SK-N-SH (cell line): ENCODE measurements around the gene RASA3. TPM values are rescaled to one million over a fixed set of nuclear protein-coding genes. Genes with fewer than 3 reads are reported as not detected.

Experiments used
- CTCF ChIA-PET: fragments of 300-600, 350-600 bp; formaldehyde crosslinking; extraction: SDS; loops from one replicate; lab custom pipeline; 2021; lab: Yijun Ruan, JAX
- POLR2A ChIA-PET: fragments of 350-600 bp; sonication (Branson Sonifier 250); formaldehyde crosslinking; extraction: SDS; loops from one replicate; lab custom pipeline; 2020; ENCODE audit warnings: antibody characterized with exemption, inconsistent platforms; lab: Yijun Ruan, JAX
- DNase-seq: peaks from one replicate; pipeline ENCODE4 v3.0.0; 2012
- H2AFZ ChIP-seq: fragments of 200-600 bp; sonication (generic); 2 replicates; pipeline ENCODE4 v1.8.1; 2016; ENCODE audit warnings: antibody characterized with exemption, mild to moderate bottlenecking, low read depth
- H3F3A ChIP-seq: fragments of 200-600 bp; sonication (generic); replicated peaks from 2 replicates; pipeline ENCODE3; 2016; ENCODE audit warnings: antibody characterized with exemption, mild to moderate bottlenecking; ENCODE audit not compliant: insufficient read depth
- H3K27ac ChIP-seq, 2 experiments: fragments of 200-500 bp in 1 of 2; fragments of 200-600 bp in 1 of 2; sonication (Bioruptor generic) in 1 of 2; sonication (generic), shearing (Covaris generic) in 1 of 2; 2 replicates each; pipeline versions ENCODE4 v1.5.1 to v1.6.1; 2014 to 2016; ENCODE audit warnings: low read depth in 2 of 2, inconsistent platforms in 1 of 2, low read length in 1 of 2, mild to moderate bottlenecking in 1 of 2, mixed read lengths in 1 of 2
- H3K27me3 ChIP-seq: fragments of 200-600 bp; sonication (generic), shearing (Covaris generic); 2 replicates; pipeline ENCODE4 v1.6.1; 2016; ENCODE audit warnings: mixed run types; ENCODE audit not compliant: insufficient read depth
- H3K36me3 ChIP-seq, 2 experiments: fragments of 200-500 bp in 1 of 2; fragments of 200-600 bp in 1 of 2; sonication (Bioruptor generic) in 1 of 2; sonication (generic) in 1 of 2; replicated peaks in 1 of 2; 2 replicates each; pipeline versions ENCODE3 to v1.5.1; 2014 to 2016; ENCODE audit warnings: low read length in 1 of 2, mild to moderate bottlenecking in 1 of 2; ENCODE audit not compliant: insufficient read depth in 2 of 2, control insufficient read depth in 1 of 2
- H3K4me1 ChIP-seq, 2 experiments: fragments of 200-500 bp in 1 of 2; fragments of 200-600 bp in 1 of 2; sonication (Bioruptor generic) in 1 of 2; sonication (generic), shearing (Covaris generic) in 1 of 2; 2 replicates each; pipeline versions ENCODE4 v1.5.1 to v1.6.1; 2014 to 2016; ENCODE audit warnings: low read depth in 1 of 2, low read length in 1 of 2, mixed run types in 1 of 2; ENCODE audit not compliant: insufficient read depth in 2 of 2, control insufficient read depth in 1 of 2
- H3K4me2 ChIP-seq: fragments of 200-600 bp; sonication (generic), shearing (Covaris generic); 2 replicates; pipeline ENCODE4 v1.6.1; 2017; ENCODE audit warnings: mixed run types
- H3K4me3 ChIP-seq, 2 experiments: fragments of 200-500 bp in 1 of 2; fragments of 200-600 bp in 1 of 2; sonication (Bioruptor generic) in 1 of 2; sonication (generic), shearing (Covaris generic) in 1 of 2; 2 replicates each; pipeline versions ENCODE4 v1.5.1 to v1.8.1; 2014 to 2016; ENCODE audit warnings: low read depth in 2 of 2, inconsistent platforms in 1 of 2, low read length in 1 of 2, mild to moderate bottlenecking in 1 of 2, mixed read lengths in 1 of 2, moderate library complexity in 1 of 2
- H3K79me2 ChIP-seq: fragments of 200-600 bp; sonication (generic); 2 replicates; pipeline ENCODE4 v1.8.1; 2017; ENCODE audit warnings: mild to moderate bottlenecking; ENCODE audit not compliant: insufficient read depth
- H3K9ac ChIP-seq: fragments of 200-600 bp; sonication (generic); 2 replicates; pipeline ENCODE4 v1.6.1; 2017; ENCODE audit warnings: mixed run types
- H3K9me2 ChIP-seq: fragments of 200-600 bp; sonication (generic); 2 replicates; pipeline ENCODE4 v1.6.1; 2017; ENCODE audit warnings: mixed run types
- H3K9me3 ChIP-seq: fragments of 200-600 bp; sonication (generic); 2 replicates; pipeline ENCODE4 v1.6.1; 2017; ENCODE audit warnings: mixed run types, mild to moderate bottlenecking, moderate library complexity
- H4K20me1 ChIP-seq: fragments of 200-600 bp; sonication (generic); 2 replicates; pipeline ENCODE4 v1.6.1; 2017; ENCODE audit warnings: mild to moderate bottlenecking, mixed run types; ENCODE audit not compliant: insufficient read depth
- CHD2 ChIP-seq: fragments of 150-350 bp; IDR thresholded peaks from 2 replicates; pipeline ENCODE4 v1.6.1; 2018; ENCODE audit warnings: low read length; ENCODE audit not compliant: partially characterized antibody
- EP300 ChIP-seq, 2 experiments: IDR thresholded peaks; 2 replicates each; pipeline versions ENCODE4 v1.4.0 to v1.6.1; 2012; ENCODE audit warnings: borderline replicate concordance in 1 of 2, low read depth in 1 of 2, low read length in 1 of 2
- EZH2phosphoT487 ChIP-seq: fragments of 200-600 bp; sonication (generic); IDR thresholded peaks from 2 replicates; pipeline ENCODE4 v1.6.1; 2017; ENCODE audit warnings: low read depth, mixed run types, mild to moderate bottlenecking, antibody characterized with exemption, moderate library complexity, borderline replicate concordance
- FOSL2 ChIP-seq: IDR thresholded peaks from 2 replicates; pipeline ENCODE4 v1.4.0; 2012; ENCODE audit warnings: low read depth, mild to moderate bottlenecking, moderate library complexity, borderline replicate concordance
- IRF3 ChIP-seq: fragments of 150-350 bp; IDR thresholded peaks from 2 replicates; pipeline ENCODE4 v1.6.1; 2016; ENCODE audit warnings: mild to moderate bottlenecking, low read depth, low read length
- JUND ChIP-seq: IDR thresholded peaks from 2 replicates; pipeline ENCODE4 v1.4.0; 2012
- MXI1 ChIP-seq: IDR thresholded peaks from 2 replicates; pipeline ENCODE4 v1.6.1; 2012; ENCODE audit warnings: mild to moderate bottlenecking, low read depth, low read length, improper control_type of control experiment
- NFIC ChIP-seq: IDR thresholded peaks from 2 replicates; pipeline ENCODE4 v1.4.0; 2012; ENCODE audit warnings: borderline replicate concordance
- POLR2AphosphoS5 ChIP-seq: IDR thresholded peaks from 2 replicates; pipeline ENCODE4 v1.6.1; 2012; ENCODE audit warnings: low read depth, low read length
- RAD21 ChIP-seq: IDR thresholded peaks from 2 replicates; pipeline ENCODE4 v1.6.1; 2012; ENCODE audit warnings: mild to moderate bottlenecking, low read length
- RXRA ChIP-seq: IDR thresholded peaks from 2 replicates; pipeline ENCODE4 v1.4.0; 2012; ENCODE audit warnings: low read depth, mild to moderate bottlenecking, borderline replicate concordance
- SMC3 ChIP-seq: IDR thresholded peaks from 2 replicates; pipeline ENCODE4 v1.6.1; 2012; ENCODE audit warnings: low read depth, low read length, improper control_type of control experiment
- TAF1 ChIP-seq: IDR thresholded peaks from 2 replicates; pipeline ENCODE4 v1.6.1; 2012; ENCODE audit warnings: low read depth, mild to moderate bottlenecking, low read length, moderate library complexity, borderline replicate concordance
- USF1 ChIP-seq: IDR thresholded peaks from 2 replicates; pipeline ENCODE4 v1.4.0; 2012; ENCODE audit warnings: low read depth, borderline replicate concordance
- USF2 ChIP-seq: fragments of 150-350 bp; IDR thresholded peaks from 2 replicates; pipeline ENCODE4 v1.6.1; 2017; ENCODE audit warnings: antibody characterized with exemption, low read length, low read depth, borderline replicate concordance
- YY1 ChIP-seq: IDR thresholded peaks from 2 replicates; pipeline ENCODE4 v1.4.0; 2012; ENCODE audit warnings: low read depth, mild to moderate bottlenecking
- WGBS: methylation state at CpG from one replicate; pipeline ENCODE4 v1.1.6; 2017; ENCODE audit warnings: low lambda C conversion rate; 5-methylcytosine and 5-hydroxymethylcytosine counted together
- polyA plus RNA-seq, 3 experiments: library from polyadenylated mRNA; depleted of rRNA; stranded (reverse); fragments of >200 nt; gene quantifications; 2 replicates each; pipeline ENCODE4 v1.2.3, GENCODE V29; 2012
- TF ChIP-seq, protein P1 (sequence below): IDR thresholded peaks from 2 replicates; pipeline ENCODE4 v1.4.0; 2012; ENCODE audit warnings: low read depth
- TF ChIP-seq, protein P2 (sequence below): IDR thresholded peaks from 2 replicates; pipeline ENCODE4; 2012
- TF ChIP-seq, protein P3 (sequence below): IDR thresholded peaks from 2 replicates; pipeline ENCODE4 v1.4.0; 2012; ENCODE audit warnings: low read depth, borderline replicate concordance
- TF ChIP-seq, protein P4 (sequence below): fragments of 200-600 bp; sonication (generic); IDR thresholded peaks from 2 replicates; pipeline ENCODE4 v1.6.1; 2017; ENCODE audit warnings: antibody characterized with exemption, mild to moderate bottlenecking, moderate library complexity

RASA3 gene
- polyA plus RNA-seq, 1 of the 3 experiments (the other 2 are of a cell fraction), result 25.1 TPM

- Histone ChIP-seq H3F3A (peaks cover 62% of the 10 kb centered on the region), H3K4me3 (no peak overlapping the region), H3K27me3 (no peaks in the 10 kb centered on the region), H3K9ac (no peak overlapping the region), H3K27ac (peak overlapping the region; percentile 48 to 100), H3K9me2 (no peaks in the 10 kb centered on the region), H3K4me2 (peak overlapping the region; percentile 54; the same call in 1 of the 2 replicates), H3K9me3 (no peaks in the 10 kb centered on the region), H4K20me1 (0 out of 2 replicates have a peak, but pooled peaks cover 3% of the 10 kb centered on the region), H3K79me2 (peaks cover 65% of the 10 kb centered on the region), H3K4me1 (peaks cover 34 to 41% of the 10 kb centered on the region in 2 experiments), H2AFZ (no peak overlapping the region), H3K36me3 (peaks cover 11 to 15% of the 10 kb centered on the region in 2 experiments)
- CTCF ChIA-PET, result interaction anchor here (1.1 kb wide), 1 partner anchor 43 kb away, joined by 3 read pairs; no protein-coding TSS in a partner anchor
- no peak for DNase-seq
- WGBS, result 77% methylated on average over 19 of the region's 19 CpGs
- POLR2A ChIA-PET, result no interaction called here
- TF ChIP-seq RXRA (no peak), IRF3 (no peak), EZH2phosphoT487 (no peak), NFIC (no peak), POLR2AphosphoS5 (no peak), USF2 (no peak), SMC3 (no peak), EP300 (IDR thresholded peaks at IDR 0.05; ENCODE audit: borderline replicate concordance in 1 of 2, low read depth in 1 of 2, low read length in 1 of 2) (no peak), RAD21 (no peak), USF1 (no peak), YY1 (no peak), TAF1 (no peak), FOSL2 (no peak), CHD2 (no peak), MXI1 (no peak), JUND (no peak)
- TF ChIP-seq, protein P1, sequence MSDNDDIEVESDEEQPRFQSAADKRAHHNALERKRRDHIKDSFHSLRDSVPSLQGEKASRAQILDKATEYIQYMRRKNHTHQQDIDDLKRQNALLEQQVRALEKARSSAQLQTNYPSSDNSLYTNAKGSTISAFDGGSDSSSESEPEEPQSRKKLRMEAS, result no peak
- TF ChIP-seq, protein P2, sequence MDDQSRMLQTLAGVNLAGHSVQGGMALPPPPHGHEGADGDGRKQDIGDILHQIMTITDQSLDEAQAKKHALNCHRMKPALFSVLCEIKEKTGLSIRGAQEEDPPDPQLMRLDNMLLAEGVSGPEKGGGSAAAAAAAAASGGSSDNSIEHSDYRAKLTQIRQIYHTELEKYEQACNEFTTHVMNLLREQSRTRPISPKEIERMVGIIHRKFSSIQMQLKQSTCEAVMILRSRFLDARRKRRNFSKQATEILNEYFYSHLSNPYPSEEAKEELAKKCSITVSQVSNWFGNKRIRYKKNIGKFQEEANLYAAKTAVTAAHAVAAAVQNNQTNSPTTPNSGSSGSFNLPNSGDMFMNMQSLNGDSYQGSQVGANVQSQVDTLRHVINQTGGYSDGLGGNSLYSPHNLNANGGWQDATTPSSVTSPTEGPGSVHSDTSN, result no peak
- TF ChIP-seq, protein P3, sequence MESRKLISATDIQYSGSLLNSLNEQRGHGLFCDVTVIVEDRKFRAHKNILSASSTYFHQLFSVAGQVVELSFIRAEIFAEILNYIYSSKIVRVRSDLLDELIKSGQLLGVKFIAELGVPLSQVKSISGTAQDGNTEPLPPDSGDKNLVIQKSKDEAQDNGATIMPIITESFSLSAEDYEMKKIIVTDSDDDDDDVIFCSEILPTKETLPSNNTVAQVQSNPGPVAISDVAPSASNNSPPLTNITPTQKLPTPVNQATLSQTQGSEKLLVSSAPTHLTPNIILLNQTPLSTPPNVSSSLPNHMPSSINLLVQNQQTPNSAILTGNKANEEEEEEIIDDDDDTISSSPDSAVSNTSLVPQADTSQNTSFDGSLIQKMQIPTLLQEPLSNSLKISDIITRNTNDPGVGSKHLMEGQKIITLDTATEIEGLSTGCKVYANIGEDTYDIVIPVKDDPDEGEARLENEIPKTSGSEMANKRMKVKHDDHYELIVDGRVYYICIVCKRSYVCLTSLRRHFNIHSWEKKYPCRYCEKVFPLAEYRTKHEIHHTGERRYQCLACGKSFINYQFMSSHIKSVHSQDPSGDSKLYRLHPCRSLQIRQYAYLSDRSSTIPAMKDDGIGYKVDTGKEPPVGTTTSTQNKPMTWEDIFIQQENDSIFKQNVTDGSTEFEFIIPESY, result no peak
- TF ChIP-seq, protein P4, sequence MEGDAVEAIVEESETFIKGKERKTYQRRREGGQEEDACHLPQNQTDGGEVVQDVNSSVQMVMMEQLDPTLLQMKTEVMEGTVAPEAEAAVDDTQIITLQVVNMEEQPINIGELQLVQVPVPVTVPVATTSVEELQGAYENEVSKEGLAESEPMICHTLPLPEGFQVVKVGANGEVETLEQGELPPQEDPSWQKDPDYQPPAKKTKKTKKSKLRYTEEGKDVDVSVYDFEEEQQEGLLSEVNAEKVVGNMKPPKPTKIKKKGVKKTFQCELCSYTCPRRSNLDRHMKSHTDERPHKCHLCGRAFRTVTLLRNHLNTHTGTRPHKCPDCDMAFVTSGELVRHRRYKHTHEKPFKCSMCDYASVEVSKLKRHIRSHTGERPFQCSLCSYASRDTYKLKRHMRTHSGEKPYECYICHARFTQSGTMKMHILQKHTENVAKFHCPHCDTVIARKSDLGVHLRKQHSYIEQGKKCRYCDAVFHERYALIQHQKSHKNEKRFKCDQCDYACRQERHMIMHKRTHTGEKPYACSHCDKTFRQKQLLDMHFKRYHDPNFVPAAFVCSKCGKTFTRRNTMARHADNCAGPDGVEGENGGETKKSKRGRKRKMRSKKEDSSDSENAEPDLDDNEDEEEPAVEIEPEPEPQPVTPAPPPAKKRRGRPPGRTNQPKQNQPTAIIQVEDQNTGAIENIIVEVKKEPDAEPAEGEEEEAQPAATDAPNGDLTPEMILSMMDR, result no peak
Observed at GRCh38 chr13:114068656-114069318, 63.6 kb downstream of the RASA3 start.
